SK-N-DZ (cell line): ENCODE measurements around the gene FBXO44.

Experiments
- DNase-seq: peaks from one replicate; pipeline ENCODE4 v3.0.0-alpha.2; 2015; ENCODE audit warnings: low spot score

Gene FBXO44

DNA sequence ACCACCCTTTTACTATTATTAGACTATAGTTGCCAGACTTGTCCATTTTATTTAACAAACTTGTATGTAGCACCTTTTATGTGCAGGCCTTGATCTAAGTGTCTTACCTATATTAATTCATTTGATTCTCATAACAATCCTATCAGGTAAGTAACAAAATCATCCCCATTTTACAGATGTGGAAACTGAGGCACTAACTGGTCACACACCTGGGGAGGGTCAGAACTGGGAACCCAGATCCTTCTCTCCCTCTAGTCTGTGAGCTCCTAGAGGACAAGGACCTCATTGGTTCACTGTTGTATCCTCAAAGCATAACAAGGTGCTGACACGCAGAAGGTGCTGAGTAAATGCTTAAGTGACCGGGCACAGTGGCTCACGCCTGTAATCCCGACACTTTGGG, 15.3 kb upstream of the FBXO44 start:
- no peak for DNase-seq

DNA sequence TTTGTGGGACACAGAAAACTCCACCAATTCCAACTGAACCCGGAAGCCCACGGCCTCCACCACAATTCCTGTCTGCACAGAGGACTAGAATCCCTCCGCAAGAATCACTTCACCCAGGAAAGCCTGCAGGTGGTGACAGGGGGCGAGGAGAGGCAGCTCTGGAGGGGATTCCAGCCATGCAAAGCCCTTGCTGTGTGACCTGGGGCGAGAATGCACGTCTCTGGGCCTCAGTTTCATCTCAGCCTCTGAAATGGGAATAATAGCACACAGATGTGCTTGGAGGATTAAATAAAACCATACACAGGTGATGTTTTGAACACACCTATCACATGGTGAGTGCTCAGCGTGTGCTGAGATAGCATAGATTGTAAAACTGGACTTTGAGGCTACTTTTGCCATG, 14.6 kb upstream of the FBXO44 start:
- DNase-seq = no peak

DNA sequence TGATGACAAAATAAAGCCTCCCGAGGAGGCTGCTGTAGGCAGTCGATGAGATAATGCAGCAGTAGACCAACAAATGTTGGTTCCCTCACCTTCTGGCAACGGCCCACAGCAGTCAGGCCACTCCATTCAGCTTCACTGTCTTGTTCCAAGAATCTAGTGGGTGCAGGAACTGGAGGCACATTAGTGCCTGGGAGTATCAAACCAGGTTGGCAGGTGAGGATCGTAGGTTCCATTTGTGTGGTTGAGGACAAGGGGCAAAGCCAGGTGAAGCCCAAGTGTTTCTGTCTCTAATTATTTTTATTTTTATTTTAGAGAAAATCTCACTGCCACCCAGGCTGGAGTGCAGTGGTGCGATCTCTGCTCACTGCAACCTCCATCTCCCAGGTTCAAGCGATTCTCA, 13.7 kb upstream of the FBXO44 start:
- DNase-seq = no peak

DNA sequence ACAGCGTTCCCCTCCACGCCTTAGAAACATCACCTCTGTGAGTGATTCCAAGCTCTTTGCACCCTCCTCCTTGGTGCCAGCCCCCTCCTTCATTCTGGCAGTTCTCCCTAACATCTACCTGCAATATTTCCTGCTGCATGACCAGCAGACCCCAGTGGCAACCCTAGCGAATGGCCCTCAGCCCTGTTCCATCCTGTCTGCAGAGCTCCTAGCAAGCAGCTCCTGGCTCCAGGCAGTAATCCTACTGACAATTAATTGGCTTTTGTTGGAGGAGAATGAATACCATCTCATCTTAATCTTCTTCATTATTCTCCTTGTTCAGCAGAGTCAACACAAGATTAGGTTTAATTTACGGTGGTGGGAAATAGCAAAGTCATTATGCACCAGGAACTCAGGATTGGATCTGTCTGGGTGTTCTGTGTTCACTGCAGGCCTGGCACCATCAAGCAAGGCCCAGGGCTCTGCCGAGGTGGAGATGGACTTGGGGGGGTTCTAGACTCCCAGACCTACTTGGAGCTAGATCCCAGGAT, 12.8 kb upstream of the FBXO44 start:
- DNase-seq = no peak

DNA sequence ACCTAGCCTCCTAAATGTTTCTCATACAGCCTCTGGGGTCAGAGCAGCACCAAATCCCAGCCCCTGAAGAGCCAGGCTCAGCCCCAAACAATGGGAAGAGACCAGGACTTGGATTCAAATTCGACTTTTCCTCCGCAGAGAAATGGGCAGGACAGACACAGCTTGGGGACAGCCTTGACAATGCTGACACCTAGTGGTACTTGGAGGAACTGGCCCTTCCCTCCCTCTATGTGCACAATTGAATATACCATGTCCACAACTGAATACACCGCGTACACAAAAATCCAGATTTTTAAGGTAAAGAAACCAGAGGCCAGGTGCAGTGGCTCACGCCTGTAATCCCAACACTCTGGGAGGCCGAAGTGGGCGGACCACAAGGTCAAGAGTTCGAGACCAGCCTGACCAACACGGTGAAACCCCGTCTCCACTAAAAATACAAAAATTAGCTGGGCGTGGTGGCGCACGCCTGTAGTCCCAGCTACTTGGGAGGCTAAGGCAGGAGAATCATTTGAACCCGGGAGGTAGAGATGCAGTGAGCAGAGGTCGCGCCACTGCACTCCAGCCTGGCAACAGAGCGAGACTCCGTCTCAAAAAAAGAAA, 12.2 kb upstream of the FBXO44 start:
- peak; percentile 58 for DNase-seq

DNA sequence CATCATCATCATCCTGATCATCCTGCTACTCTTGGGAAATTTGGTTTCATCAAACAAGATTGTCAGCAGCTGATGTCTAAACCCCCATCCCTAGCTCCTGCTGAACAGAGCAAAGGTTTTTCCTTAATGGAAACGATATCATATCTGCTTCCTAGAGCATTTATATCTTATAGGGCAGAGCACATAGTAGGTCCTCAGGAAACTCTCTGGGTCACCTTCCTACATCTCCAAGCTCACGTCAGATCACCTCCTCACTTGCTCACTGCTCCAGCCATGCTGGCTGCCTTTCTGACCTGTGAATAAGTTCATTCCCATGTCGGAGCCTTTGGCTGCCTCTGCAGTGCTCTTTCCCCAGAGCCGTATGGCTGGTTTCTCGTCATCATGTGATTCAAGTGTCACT, 10.9 kb upstream of the FBXO44 start:
- no peak for DNase-seq

DNA sequence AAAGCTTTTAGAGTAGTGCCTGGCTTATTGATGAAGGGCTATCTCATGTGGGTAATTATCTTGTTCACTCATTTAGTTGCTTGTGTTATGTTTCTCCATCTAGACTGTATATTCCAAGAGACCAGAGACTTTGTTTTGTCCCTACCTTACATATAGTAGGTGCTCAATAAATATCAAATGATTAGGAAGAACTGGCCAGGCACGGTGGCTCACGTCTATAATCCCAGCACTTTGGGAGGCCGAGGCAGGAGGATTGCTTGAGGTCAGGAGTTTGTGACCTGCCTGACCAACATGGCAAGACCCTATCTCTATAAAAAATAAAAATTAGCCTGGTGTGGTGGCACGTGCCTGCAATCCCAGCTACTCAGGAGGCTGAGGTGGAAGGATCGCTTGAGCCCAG, 9.4 kb upstream of the FBXO44 start:
- no peak for DNase-seq

DNA sequence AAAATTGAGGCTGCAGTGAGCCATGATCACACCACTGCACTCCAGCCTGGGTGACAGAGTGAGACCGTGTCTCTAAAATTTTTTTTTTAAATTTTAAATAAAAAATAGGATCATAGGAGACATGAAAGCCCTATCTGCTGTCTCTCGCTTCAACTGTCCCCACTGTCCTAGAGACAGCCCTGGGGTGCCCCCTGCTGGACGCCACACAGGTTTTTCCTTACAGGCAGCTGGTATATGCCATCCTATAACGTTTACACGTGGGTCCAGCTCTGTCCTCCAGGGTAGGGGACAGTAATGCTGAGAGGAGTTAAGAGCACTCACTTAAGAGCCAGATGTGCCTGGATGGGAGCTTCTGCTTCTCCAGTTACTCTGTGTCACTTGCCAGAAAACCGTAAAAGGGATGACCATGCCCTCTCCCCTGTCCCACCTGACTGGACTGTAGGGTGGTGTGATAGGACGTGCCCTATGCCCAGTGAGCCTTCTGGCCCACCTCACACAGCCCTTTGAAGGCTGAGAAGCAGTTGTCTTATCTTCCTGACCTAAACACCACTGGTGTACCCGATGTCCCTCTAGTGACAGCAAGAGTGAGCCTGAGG, 8.9 kb upstream of the FBXO44 start:
- peak; percentile 72 for DNase-seq

DNA sequence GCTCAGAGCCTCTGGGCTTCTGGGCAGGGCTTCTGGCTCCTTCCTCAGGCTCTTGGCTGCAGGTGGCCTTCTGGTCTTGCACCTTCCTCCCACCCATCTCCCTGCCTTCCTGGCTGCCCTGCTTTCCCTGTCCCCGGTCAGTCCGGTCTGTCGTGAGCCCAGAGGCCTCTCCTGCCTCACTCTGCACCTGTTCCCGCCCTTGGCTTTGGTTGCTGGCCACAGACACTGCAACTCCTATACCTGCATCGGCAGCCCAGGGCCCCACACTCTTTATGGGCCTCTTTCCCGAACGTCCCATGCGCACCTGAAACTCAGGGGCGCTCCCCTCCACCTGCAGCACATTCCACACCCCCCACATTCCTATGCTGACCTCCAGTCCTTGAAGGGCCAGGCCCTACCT, 8.4 kb upstream of the FBXO44 start:
- DNase-seq = no peak

DNA sequence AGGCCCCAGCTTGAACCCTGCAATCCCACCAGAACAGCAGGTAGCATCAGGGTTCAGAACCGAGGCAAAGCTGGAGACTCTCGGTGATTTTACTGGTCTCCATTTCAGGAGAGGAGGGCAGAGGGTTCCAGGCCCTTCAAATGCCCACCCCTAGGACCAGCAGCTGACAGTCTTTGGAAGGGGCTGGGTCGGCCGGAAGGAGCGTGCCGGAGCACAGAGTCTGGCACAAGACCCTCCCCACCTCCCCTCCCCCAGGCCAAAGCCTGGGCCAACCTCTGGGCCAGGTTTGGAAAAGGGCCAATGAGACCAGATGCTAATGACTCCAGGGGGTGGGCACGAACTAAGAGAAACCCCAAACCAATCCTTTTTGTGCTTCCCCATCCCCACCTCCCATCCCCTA, 7.3 kb upstream of the FBXO44 start:
- DNase-seq = no peak

DNA sequence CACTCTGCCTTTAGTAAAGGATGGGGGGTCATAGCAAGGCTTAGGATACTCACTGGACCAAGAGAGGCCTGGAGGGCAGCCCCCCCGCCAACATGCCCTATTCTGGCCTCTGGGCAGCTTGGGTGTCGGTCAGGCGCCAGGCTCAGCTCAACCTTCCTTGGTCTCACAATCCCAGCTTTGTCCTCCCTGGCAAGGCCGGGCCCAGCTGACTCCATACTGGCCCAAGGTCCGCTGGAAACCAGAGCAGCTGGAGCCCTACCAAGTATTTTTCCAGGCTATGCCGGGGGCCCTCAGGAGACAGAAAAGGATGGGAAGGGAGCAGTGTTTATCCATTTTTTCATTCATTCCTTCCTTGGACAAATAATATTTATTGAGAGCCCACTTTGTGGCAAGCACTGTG, 6.6 kb upstream of the FBXO44 start:
- DNase-seq = no peak

DNA sequence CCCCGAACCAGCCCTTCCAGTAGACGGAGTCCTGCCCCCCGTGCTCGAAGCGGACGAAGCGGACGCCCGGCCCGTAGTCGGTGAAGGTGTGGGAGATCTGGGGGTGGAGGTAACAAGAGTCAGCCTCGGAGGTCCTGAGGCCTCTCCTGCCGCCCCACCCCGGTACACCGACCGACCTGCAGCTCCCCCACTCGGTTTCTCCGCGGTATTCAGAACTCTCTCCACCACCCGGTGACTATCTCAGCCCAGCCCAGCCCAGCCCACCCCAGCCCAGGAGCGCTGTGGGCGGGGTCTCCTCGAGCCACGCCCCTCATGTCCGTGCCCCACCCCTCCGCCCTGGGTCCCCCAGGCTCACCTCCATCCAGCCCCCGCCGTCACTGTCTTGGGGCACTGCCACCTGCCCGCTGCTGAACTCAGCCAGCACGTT, 5.9 kb upstream of the FBXO44 start:
- DNase-seq = no peak

DNA sequence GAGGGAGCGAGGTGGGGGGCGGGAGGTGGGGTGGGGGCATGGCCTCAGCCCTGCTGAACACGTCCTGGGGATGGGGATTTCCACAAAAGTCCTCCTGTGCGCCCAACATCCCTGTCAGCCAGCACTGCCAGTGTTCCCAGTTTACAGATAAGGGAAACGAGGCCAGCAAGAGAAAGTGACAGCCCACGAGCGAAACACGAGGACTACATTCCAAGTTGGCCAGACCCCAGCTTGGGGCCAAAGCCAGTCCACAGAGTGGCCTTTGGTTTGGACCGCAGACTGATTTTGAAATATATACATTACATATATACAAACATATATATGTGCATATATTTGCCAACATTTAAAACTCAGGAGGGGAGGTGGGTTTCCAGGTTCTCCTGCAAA, 5.4 kb upstream of the FBXO44 start:
- no peak for DNase-seq

DNA sequence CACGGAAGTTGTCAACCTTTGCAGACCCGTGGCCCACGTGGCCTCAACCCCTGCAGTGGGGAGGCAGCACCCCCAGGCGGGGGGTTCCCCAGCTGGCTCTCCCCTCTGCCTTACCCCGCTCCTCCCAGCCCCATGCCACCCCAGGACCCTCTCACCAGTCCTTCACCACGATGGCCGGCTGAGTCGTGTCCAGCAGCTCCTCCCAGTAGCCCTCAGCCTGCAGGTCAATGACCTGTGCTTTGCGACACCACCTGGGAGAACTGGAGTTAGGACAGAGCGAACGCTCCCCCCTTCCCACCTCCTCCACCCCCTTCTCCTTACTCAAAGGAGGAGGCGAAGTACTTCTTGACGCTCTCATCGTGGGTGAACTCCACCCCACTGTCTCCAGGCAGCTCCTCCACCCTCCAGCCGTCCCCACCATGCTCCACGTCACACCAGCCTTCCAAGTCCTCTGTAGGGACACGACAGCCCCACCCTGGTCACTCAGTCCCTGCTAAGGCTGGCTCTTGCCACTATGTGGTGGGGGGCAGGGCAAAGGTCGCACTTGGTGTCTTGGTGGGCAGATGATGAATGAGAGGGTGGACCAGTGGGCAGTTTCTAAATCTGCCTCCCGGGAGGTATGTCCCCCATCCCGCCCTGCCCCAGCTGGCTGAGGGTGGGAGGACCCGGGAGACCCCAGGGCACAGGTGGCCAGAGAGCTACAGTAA, 4.9 kb upstream of the FBXO44 start:
- DNase-seq = no peak

DNA sequence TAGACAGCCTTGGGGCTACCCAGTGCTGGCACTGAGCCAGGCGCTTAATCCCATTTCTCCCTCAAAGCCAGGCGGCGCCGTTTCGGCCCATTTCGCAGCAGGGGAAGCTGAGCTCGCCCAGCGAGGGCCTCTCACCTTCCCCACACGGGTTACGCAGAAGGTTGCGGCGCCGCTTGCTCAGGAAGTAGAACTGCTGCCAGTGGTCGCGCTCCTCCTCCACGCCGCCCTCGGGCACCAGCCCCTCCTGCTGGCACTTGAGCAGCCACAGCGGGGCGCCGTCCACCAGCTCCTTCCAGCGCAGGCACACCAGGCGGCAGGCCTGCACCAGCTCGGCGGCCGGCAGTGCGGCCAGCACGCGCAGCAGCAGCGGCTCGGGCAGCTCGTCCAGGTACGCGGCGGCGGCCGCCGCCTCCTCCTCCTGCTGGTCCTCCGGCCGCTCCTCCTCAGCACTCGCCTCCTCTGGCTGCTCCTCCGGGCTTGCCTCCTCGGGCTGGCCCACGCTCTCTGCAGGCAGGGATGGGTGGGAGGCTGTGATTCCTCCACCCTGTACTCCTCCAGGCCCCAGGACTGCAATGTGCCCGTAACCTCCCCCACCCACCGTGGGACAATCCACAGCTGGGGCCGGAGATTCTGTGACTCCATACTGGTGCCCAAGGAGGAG, 4.2 kb upstream of the FBXO44 start:
- peak; percentile 71 for DNase-seq

DNA sequence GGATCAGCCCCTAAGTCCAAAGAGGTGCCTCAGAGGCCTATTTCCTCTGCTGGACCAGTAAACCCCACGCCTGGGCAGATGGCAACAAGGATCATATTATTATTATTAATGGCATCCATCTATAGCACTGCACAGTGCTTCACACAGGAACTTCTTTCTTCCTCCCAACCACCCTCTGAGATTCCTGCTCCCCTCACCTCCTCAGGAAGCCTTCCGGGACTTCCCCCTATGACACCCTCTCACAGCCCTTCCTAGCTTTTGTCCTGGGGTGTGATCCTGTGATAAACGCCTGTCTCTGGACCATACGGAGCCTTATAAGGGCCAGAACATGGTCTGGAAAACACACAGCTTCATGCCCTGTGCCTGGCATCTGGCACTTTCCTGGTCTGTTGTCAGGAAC, 3.7 kb upstream of the FBXO44 start:
- DNase-seq = no peak

DNA sequence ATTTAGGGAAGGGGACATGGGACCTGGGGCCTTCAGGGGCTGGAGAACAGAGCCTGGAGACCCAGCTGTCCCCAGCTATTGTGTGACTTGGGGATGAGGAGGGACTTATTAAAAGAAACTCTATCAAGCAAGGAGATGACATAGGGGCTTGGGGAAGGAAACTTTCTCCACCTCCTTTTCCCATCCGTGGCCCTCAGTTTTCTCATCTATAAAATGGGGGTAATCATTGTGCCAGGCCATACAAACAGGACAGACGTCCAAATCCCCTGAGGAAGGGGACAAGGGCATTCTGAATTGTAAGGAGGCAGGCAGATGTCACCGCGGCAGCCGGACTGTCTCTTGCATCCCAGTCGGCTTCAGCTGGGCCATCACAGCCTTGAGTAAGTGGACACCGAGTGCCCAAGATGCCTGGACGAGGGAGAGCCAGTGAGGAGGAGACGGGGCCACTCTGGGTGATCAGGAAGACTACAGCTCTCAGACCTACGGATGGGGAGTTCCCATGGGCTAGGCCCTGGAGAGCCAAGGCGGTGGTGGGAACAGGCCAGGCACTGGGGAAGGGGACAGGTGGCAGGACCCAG, 2.4 kb upstream of the FBXO44 start:
- no peak for DNase-seq

DNA sequence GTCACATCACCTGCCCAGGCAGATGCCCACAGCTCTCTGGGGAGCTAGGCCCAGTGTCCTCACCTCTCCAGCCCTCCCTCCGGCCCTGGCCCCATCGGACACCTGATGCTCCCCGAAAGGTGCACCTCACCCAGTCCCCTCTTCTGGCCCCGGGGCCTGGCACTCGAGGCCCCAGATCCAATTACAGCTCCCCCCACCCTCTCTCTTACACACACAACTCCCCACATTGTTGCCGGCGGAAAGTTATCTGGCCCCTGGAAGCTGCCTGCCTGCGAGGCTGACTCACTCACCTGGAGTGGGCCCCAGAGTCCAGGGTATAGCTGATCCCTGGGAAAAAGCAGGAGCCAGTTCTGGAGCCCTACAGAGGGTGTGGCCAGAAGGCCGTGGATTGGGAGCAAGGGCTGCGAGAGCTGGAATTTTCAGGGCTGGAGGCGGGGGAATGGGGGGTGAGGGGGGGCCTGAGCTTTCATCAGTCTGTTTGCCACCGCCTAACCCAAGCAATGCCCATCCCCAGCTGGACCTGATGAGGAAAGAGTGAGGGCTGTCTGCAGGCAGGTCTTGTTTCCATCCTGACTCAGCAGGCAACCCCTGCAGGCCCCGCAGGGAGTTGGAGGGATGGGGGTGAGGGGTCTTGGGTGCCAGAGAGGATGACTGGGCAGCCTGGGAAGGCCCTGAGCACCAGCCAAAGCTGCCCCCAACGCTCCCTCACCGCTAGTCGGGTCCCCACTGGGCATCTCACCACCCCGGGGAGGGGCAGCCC, 1.4 kb upstream of the FBXO44 start:
- no peak for DNase-seq

DNA sequence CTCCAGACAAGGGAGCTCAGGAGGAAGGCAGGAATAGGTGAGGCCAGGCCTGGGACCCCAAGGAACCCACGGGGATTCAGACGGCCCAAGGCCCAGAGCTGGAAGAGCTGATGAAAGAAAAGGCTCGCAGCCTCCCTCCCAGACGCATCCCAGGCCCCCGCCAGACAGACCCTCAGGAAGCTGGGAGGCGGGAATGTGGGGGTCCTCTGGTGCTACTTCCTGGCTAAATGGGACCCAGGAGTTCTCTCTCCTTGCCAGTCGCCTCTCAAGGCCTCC, 878 bp upstream of the FBXO44 start:
- no peak for DNase-seq

DNA sequence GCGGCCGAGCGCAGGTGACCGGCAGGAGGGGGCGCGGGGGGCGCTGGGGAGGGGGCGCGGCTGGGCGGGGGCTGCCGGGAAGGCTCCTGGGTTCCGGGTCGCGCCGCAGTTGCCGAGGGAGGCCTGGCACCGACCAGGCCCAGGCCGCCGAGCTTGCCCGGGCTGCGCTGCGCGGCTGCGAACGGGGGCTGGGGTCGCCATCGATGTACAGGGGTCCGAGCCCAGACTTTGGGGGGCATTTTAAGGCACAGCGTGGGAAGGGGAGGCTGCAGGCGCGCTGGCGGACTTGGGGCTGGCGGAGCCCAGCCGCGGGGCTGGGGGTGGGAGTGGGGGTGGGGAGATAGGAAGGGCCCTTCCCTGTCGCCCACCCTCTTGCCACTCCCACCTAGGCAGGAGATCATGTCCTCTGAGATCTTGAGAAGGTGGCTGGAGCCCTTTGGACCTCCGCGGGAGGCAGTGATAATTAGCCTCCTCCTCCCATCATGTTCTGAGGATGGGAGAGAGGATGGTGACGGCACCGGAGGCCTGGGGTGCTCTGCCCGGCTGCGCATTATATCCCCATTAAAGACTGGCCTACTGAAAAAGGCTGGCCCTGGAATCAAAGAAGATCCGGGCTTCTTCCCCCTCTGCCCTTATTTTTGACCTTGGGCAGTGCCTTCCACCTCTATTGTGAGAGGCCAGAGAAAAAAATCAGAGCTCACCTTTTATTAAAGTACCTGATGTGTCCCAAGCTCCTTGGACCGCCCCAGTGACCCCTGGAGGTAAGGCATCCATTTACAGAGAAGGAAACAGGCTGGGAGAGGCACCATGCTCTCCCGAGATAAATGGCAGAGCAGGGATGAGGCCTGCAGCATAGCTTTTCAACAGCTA, 497 bp downstream of the FBXO44 start:
- DNase-seq = no peak

DNA sequence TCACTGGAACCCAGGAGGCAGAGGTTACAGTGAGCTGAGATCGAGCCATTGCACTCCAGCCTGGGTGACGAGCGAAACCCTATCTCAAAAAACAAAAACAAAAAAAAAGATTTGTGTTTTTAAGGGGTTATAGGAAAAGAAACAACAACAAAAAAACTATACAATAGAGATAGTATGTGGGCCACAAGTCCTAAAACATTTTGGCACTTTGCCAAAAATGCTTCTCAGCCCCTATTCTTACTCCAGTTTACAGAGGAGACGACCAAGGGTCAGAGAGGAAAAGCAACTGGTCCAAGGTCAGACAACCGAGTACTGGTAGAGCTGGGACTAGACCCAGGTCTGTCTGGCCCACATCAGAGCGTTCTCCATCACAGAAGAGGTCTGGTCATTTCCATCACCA, 3.0 kb downstream of the FBXO44 start:
- DNase-seq = no peak
